Adrenal gland (tissue), 12 donors: ENCODE results near the gene HMGXB3. TPM values are rescaled to one million over a fixed set of nuclear protein-coding genes. Genes with fewer than 3 reads are reported as not detected.

Experiments used
- DNase-seq, 7 donors: peaks; one replicate each; pipeline ENCODE4 v3.0.0-alpha.2; 2019 to 2020
- H3K27ac ChIP-seq, 5 donors: fragments of 200-600 bp; sonication (generic) in 4 of 5; 1 replicate in 3 of 5; 2 replicates in 2 of 5; pipeline versions ENCODE4 v1.5.1 to v1.8.0; 2016 to 2020; ENCODE audit warnings: mild to moderate bottlenecking in 1 of 5
- H3K27me3 ChIP-seq: fragments of 200-600 bp; 2 replicates; pipeline ENCODE4 v1.8.0; 2021
- H3K36me3 ChIP-seq, 2 donors: fragments of 200-600 bp; replicated peaks in 1 of 2; 1 replicate in 1 of 2; 2 replicates in 1 of 2; pipeline versions ENCODE4 v1.5.1 to v1.8.0; 2018 to 2022
- H3K4me1 ChIP-seq, 2 donors: fragments of 200-600 bp; replicated peaks in 1 of 2; 1 replicate in 1 of 2; 2 replicates in 1 of 2; pipeline versions ENCODE4 v1.5.1 to v1.8.0; 2018 to 2021
- H3K4me3 ChIP-seq, 4 donors: fragments of 200-600 bp; sonication (generic) in 3 of 4; one replicate each; pipeline ENCODE4 v1.5.1; 2016 to 2018
- H3K9me3 ChIP-seq, 3 donors: fragments of 200-600 bp; sonication (generic) in 1 of 3; replicated peaks in 1 of 3; 1 replicate in 2 of 3; 2 replicates in 1 of 3; pipeline versions ENCODE4 v1.5.1 to v1.8.0; 2016 to 2021
- POLR2A ChIP-seq, 2 donors: fragments of 450-650 bp; IDR thresholded peaks; one replicate each; pipeline ENCODE4 v1.6.1; 2017; ENCODE audit warnings: antibody characterized with exemption in 2 of 2, mild to moderate bottlenecking in 2 of 2, moderate library complexity in 1 of 2
- WGBS, 4 donors: extraction: QIAGEN DNeasy Blood & Tissue Kit in 2 of 4; methylation state at CpG; one replicate each; pipeline versions ENCODE4 v1.1.5 to v1.1.7; 2013 to 2017; 5-methylcytosine and 5-hydroxymethylcytosine counted together
- intact Hi-C, 2 donors: fragments of 100-400 bp; cut with DNase I; formaldehyde crosslinking; loops; one replicate each; pipeline versions ENCODE4 v1.14.1 to v1.15.0; 2022 to 2023
- polyA plus RNA-seq, 3 donors: library from polyadenylated mRNA; stranded (reverse); fragments of 200-250 nt in 2 of 3; fragments of 350-450 nt in 1 of 3; fragmentation: Illumina TruSeq in 1 of 3; extraction: RNeasy Lipid Tissue Mini Kit (QIAGEN cat#74804) in 1 of 3; gene quantifications; one replicate each; pipeline ENCODE4 v1.2.3, GENCODE V29; 2013 to 2014
- total RNA-seq, 9 donors: library from RNA; depleted of rRNA in 4 of 9; stranded (reverse); fragments of >200 nt in 4 of 9; fragments of 120-200 nt in 1 of 9; fragmentation: NEBNext Ultra II Directional in 1 of 9; extraction: Animal tissue kit (Norgen Biotek cat#: 25700) in 1 of 9; gene quantifications; one replicate each; pipeline versions ENCODE4 v1.1.0 to v1.2.4, GENCODE V29; 2013 to 2023
- TF ChIP-seq, protein P1 (sequence below), 6 experiments: fragments of 450-650 bp in 4 of 6; fragments of 200-600 bp in 2 of 6; sonication (generic) in 1 of 6; IDR thresholded peaks; 1 replicate in 5 of 6; 2 replicates in 1 of 6; pipeline versions ENCODE4 v1.5.1 to v1.8.0; 2016 to 2021; ENCODE audit warnings: antibody characterized with exemption in 6 of 6, mild to moderate bottlenecking in 2 of 6, moderate library complexity in 1 of 6
- donor health status: healthy with polysubstance abuse.
- donor health status: Bipolar disorder and iron deficiency.
- donor health status: DM: yes; HTN: yes; CAD: no.
- donor health status: DM: no; HTN: no; CAD: no.
- donor health status: DM: no; HTN: no; CAD: no.
- donor health status: DM: yes; HTN: yes; CAD: no.

HMGXB3 gene
- total and polyA plus RNA-seq, 12 donors: 22.8 to 56.5 (median 36.1) TPM

DNA sequence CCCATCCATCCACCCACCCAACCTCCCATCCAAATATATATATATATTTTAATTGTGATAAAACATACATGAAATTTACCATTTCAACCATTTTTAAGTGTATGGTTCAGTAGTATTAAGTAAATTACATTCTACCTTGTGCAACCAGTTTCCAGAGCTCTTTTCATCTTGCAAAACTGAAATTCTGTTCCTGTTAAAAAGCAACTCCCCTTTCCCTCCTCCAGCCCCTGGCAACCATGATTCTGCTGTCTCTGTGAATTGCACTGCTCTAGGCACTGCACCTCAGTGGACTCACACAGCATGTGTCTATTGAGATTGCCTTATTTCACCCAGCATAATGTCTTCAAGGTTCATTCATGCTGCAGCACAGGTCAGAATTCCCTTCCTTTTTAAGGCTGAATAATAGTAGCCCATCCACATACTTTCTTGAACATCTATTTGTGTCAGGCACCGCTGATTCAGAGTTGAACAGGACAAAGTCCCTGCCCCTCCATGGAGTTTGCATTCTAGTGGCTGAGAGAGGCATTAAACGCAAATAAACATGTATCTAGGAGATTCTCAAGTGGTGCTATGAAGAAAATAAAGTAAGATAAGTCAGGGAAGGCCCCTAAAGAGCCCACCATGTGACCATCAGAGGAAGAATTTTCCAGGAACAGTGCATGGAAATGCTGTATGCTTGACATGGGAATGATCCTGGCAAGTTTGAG lies 61.8 kb downstream of the HMGXB3 start:
- DNase-seq: no peak

DNA sequence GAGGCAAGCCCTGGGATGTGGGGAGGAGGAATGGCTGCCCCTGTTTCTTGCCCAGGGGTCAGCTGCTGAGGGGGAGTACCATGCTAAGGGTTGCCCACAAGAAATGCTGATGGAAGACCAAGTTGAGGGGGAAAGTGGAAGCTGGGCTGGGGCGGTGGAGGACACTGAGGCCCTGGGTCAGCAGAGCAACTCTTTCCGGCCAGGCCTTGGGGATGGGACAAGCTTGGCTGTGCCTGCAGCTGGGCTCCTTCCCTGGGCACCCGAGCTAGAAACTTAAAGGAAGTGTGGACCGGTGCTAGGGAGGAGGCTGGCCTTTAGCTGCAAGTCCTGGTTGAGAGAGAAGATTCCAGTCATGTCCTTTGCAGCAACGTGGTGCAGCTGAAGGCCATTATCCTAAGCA lies 63.1 kb downstream of the HMGXB3 start:
- TF ChIP-seq, protein P1, sequence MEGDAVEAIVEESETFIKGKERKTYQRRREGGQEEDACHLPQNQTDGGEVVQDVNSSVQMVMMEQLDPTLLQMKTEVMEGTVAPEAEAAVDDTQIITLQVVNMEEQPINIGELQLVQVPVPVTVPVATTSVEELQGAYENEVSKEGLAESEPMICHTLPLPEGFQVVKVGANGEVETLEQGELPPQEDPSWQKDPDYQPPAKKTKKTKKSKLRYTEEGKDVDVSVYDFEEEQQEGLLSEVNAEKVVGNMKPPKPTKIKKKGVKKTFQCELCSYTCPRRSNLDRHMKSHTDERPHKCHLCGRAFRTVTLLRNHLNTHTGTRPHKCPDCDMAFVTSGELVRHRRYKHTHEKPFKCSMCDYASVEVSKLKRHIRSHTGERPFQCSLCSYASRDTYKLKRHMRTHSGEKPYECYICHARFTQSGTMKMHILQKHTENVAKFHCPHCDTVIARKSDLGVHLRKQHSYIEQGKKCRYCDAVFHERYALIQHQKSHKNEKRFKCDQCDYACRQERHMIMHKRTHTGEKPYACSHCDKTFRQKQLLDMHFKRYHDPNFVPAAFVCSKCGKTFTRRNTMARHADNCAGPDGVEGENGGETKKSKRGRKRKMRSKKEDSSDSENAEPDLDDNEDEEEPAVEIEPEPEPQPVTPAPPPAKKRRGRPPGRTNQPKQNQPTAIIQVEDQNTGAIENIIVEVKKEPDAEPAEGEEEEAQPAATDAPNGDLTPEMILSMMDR (IDR thresholded peaks at IDR 0.05): no peak
- TF ChIP-seq POLR2A (IDR thresholded peaks at IDR 0.05): no peak
- Histone ChIP-seq H3K36me3 (no peaks in the 10 kb centered on the region), H3K27me3 (no peaks in the 10 kb centered on the region), H3K27ac (no peak overlapping the region), H3K4me1 (peaks cover 0 to 5% of the 10 kb centered on the region in 2 donors), H3K9me3 (no peaks in the 10 kb centered on the region), H3K4me3 (no peak overlapping the region)
- no peak for DNase-seq
- intact Hi-C loops: no loop called here
- 66 to 78% (median 77%) methylated on average over 5 of the region's 5 CpGs for WGBS, 4 donors

More for the DNA sequence above, 61.8 kb downstream of the HMGXB3 start:
- intact Hi-C loops: no loop called here
- Histone ChIP-seq H3K36me3 (no peaks in the 10 kb centered on the region), H3K4me1 (peaks cover 0 to under 1% of the 10 kb centered on the region in 2 donors), H3K4me3 (no peak overlapping the region), H3K9me3 (no peaks in the 10 kb centered on the region), H3K27me3 (no peaks in the 10 kb centered on the region), H3K27ac (no peak overlapping the region)
- TF ChIP-seq, protein P1 (IDR thresholded peaks at IDR 0.05): no peak
- no peak for TF ChIP-seq POLR2A (IDR thresholded peaks at IDR 0.05)
- WGBS, 4 donors: 86 to 98% (median 93%) methylated on average over 2 of the region's 2 CpGs

DNA sequence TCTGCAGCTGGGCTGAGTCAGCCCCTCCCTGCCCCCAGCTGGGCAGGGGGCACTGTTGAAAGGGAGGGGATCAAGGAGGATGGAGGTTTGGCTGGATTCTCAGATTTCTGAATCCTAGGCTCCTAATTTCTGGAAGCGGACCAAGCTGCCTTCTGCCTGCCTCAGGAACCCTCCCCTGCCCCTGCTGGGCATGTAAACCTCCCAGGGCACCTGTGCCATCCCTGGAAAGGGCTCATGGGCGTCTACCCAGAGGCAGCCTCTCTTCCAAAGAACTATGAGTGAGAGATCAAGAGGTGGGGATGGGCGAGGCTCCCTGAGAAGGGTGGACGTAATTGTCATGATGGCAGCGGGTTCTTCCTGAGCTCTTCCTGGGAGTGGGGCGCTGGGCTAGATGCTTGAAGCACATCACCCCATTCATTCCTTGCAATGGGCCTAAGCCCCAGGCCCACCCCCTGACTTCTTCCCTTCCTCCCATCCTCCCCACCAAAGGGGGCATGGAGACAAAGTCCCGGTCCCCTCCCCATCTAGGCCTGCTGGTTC lies 64.2 kb downstream of the HMGXB3 start:
- H3K4me1 ChIP-seq: peaks cover 0 to 5% of the 10 kb centered on the region in 2 donors
- H3K27ac ChIP-seq: peak overlapping the region in 1 of 5 donors; percentile 23
- TF ChIP-seq, protein P1 (IDR thresholded peaks at IDR 0.05): no peak
- TF ChIP-seq POLR2A (IDR thresholded peaks at IDR 0.05): no peak
- H3K27me3 ChIP-seq: no peaks in the 10 kb centered on the region
- H3K4me3 ChIP-seq: no peak overlapping the region
- 79 to 87% (median 86%) methylated on average over 2 to 7 of the region's 7 CpGs for WGBS, 4 donors
- H3K36me3 ChIP-seq: no peaks in the 10 kb centered on the region
- H3K9me3 ChIP-seq: no peaks in the 10 kb centered on the region
- no peak for DNase-seq
- intact Hi-C loops: no loop called here

DNA sequence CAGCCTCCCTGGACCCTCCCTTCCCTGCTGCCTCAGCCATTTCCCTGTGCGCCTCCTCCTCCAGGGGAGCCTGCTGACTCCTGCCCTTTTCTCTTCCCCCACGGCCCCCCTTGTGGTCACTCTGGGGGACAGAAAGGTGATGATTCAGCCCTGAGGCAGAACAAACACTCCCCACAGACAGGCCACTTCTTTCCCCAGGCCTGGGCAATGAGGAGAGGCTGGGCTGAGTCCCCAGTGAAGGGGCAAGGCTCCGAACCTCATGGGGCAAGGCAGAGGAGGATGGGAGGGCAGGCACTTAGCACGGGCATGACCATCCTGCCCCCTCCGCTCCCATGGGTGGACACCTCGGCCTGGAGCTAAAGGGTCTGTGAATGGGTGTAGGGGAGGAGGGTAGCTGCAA lies 64.8 kb downstream of the HMGXB3 start:
- Histone ChIP-seq H3K9me3 (no peaks in the 10 kb centered on the region), H3K27me3 (no peaks in the 10 kb centered on the region), H3K4me1 (peaks cover 0 to 5% of the 10 kb centered on the region in 2 donors), H3K27ac (peak overlapping the region in 1 of 5 donors; percentile 71), H3K36me3 (no peaks in the 10 kb centered on the region), H3K4me3 (no peak overlapping the region)
- intact Hi-C loops: no loop called here
- 64 to 73% (median 69%) methylated on average over 6 of the region's 6 CpGs for WGBS, 4 donors
- TF ChIP-seq, protein P1 (IDR thresholded peaks at IDR 0.05): no peak
- TF ChIP-seq POLR2A (IDR thresholded peaks at IDR 0.05): no peak
- DNase-seq: peak in 3 of 7 donors; percentile 40 to 60 (median 49)
